Heart left ventricle (tissue), 13 donors: ENCODE measurements around the gene IL1RAP.
A peak's percentile ranks its signal among the peaks of the same experiment; 100 is the strongest.

Experiments used
- CTCF ChIP-seq, 12 donors: fragments of 200-600 bp; sonication (generic) in 4 of 12; IDR thresholded peaks; one replicate each; pipeline versions ENCODE4 v1.5.0 to v1.8.0; 2018 to 2022; ENCODE audit warnings: antibody characterized with exemption in 12 of 12, mild to moderate bottlenecking in 5 of 12
- POLR2A ChIP-seq, 2 donors: fragments of 450-650 bp; IDR thresholded peaks; one replicate each; pipeline ENCODE4 v1.6.1; 2017; ENCODE audit warnings: antibody characterized with exemption in 2 of 2, mild to moderate bottlenecking in 2 of 2, moderate library complexity in 2 of 2
- donor health status: ischemic (EF 13 %, LVEDD 7.1; RV severe dilation, severe dysfunction).
- donor health status: DM: no; HTN: yes; CAD: no.
- donor health status: DM: no; HTN: no; CAD: no.
- donor health status: ischemic (EF 25% LVEDD 6.9; RV normal size, moderate dysfunction).
- donor health status: ischemic (EF 25% LVEDD 5.7; RV mildly dilated, moderate dysfunction).
- donor health status: ischemic (EF 35%, LVEDD 5.7; RV mildly dilated, moderate dysfunction).
- donor health status: nonischemic (EF 11% LVEDD 7.7; RV severe dilation, severe dysfunction).
- donor health status: DM: yes; HTN: yes; CAD: no.
- donor health status: PGD.
- donor health status: ischemic (EF 29% LVEDD 5.4; RV normal size, mild dysfunction).
- donor health status: nonischemic (EF 23%, LVEDD 6.1; RV moderate dilation, normal function).

- peak in 2 of 12 donors; percentile 0 to 12 for TF ChIP-seq CTCF (IDR thresholded peaks at IDR 0.05)
- TF ChIP-seq POLR2A (IDR thresholded peaks at IDR 0.05), result no peak
These were observed 183.6 kb downstream of the IL1RAP start for GRCh38 chr3:190697502-190697830.
